HepG2 (cell line): ENCODE results near the gene ZNF189. TPM values are rescaled to one million over a fixed set of nuclear protein-coding genes. Genes with fewer than 3 reads are reported as not detected.

ENCODE experiments used
- DPF2 ChIP-seq: sonication (generic); formaldehyde crosslinking; IDR thresholded peaks from 2 replicates; pipeline ENCODE4 v1.4.0; 2020; ENCODE audit warnings: mild to moderate bottlenecking, low read depth, missing genetic modification reagents, borderline replicate concordance
- HNRNPUL1 ChIP-seq: fragments of 200-400 bp; formaldehyde crosslinking; IDR thresholded peaks from 2 replicates; pipeline ENCODE4 v1.6.1; 2017; ENCODE audit warnings: low read depth, mild to moderate bottlenecking, low read length, moderate library complexity
- MBD4 ChIP-seq: IDR thresholded peaks from 2 replicates; pipeline ENCODE4 v1.6.1; 2012; ENCODE audit warnings: low read length, inconsistent platforms, borderline replicate concordance
- SIN3B ChIP-seq: fragments of 150-350 bp; IDR thresholded peaks from 2 replicates; pipeline ENCODE4 v1.6.1; 2014; ENCODE audit warnings: low read length
- ZNF180 ChIP-seq: sonication (generic); formaldehyde crosslinking; IDR thresholded peaks from 2 replicates; pipeline ENCODE4 v1.4.0; 2020; ENCODE audit warnings: low read depth, missing genetic modification reagents, borderline replicate concordance
- ZNF441 ChIP-seq: sonication (generic); formaldehyde crosslinking; IDR thresholded peaks from 2 replicates; pipeline ENCODE4 v1.7.0; 2021; ENCODE audit warnings: missing genetic modification reagents, borderline replicate concordance
- ZNF614 ChIP-seq: IDR thresholded peaks from 2 replicates; pipeline ENCODE4 v1.6.1; 2018; ENCODE audit warnings: missing biosample characterization, missing genetic modification reagents, inconsistent platforms, borderline replicate concordance
- ZNF619 ChIP-seq: sonication (generic); formaldehyde crosslinking; IDR thresholded peaks from 2 replicates; pipeline ENCODE4 v1.4.0; 2020; ENCODE audit warnings: mild to moderate bottlenecking, missing genetic modification reagents
- ZNF761 ChIP-seq: sonication (generic); formaldehyde crosslinking; conservative IDR thresholded peaks from 2 replicates; pipeline ENCODE4 v1.4.0; 2020; ENCODE audit warnings: mild to moderate bottlenecking, missing genetic modification reagents
- ZNF773 ChIP-seq: sonication (generic); formaldehyde crosslinking; IDR thresholded peaks from 2 replicates; pipeline ENCODE4 v1.4.0; 2020; ENCODE audit warnings: missing genetic modification reagents, borderline replicate concordance
- ZNF777 ChIP-seq: sonication (generic); formaldehyde crosslinking; IDR thresholded peaks from 2 replicates; pipeline ENCODE4 v1.4.0; 2020; ENCODE audit warnings: missing genetic modification reagents
- ZNF878 ChIP-seq: sonication (generic); formaldehyde crosslinking; IDR thresholded peaks from 2 replicates; pipeline ENCODE4 v1.8.1; 2023; ENCODE audit warnings: mild to moderate bottlenecking, missing genetic modification reagents, moderate library complexity
- polyA plus RNA-seq, 8 experiments: library from polyadenylated mRNA; depleted of rRNA in 3 of 8; stranded (reverse) in 7 of 8; unstranded in 1 of 8; fragments of >200 nt; fragmentation: Illumina TruSeq in 4 of 8; extraction: Trizol in 4 of 8; gene quantifications; 2 replicates each; pipeline versions ENCODE4 v1.2.1 to v1.2.3, GENCODE V29; 2011 to 2016; ENCODE audit warnings: low read depth in 4 of 8, missing spikeins in 1 of 8, mixed read lengths in 1 of 8; ENCODE audit not compliant: insufficient read depth in 1 of 8
- total RNA-seq, 5 experiments: library from RNA; depleted of rRNA; stranded (reverse); fragments of >200 nt; fragmentation: Illumina TruSeq; extraction: Trizol; gene quantifications; 2 replicates each; pipeline ENCODE4 v1.2.3, GENCODE V29; 2016; ENCODE audit warnings: low read depth in 1 of 5
- TF ChIP-seq, protein P1 (sequence below): sonication (generic); formaldehyde crosslinking; IDR thresholded peaks from 2 replicates; pipeline ENCODE4 v1.8.0; 2022; ENCODE audit warnings: missing genetic modification reagents, mild to moderate bottlenecking, inconsistent platforms, borderline replicate concordance
- TF ChIP-seq, protein P2 (sequence below): sonication (generic); formaldehyde crosslinking; IDR thresholded peaks from 2 replicates; pipeline ENCODE4 v1.4.0; 2020; ENCODE audit warnings: mild to moderate bottlenecking, missing genetic modification reagents, borderline replicate concordance
- TF ChIP-seq, protein P3 (sequence below): IDR thresholded peaks from 2 replicates; pipeline ENCODE4 v1.6.1; 2016; ENCODE audit warnings: missing compliant biosample characterization, missing genetic modification reagents, borderline replicate concordance
- TF ChIP-seq, protein P4 (sequence below): IDR thresholded peaks from 2 replicates; pipeline ENCODE4 v1.6.1; 2016; ENCODE audit warnings: mild to moderate bottlenecking
- TF ChIP-seq, protein P5 (sequence below): sonication (generic); formaldehyde crosslinking; conservative IDR thresholded peaks from 2 replicates; pipeline ENCODE4 v1.4.0; 2020; ENCODE audit warnings: missing genetic modification reagents

ZNF189 gene
- total and polyA plus RNA-seq, 2 of the 13 experiments (the other 11 are each of a cell fraction or from before 2014, with no cell fraction given), result 8.4 to 50.0 TPM

DNA sequence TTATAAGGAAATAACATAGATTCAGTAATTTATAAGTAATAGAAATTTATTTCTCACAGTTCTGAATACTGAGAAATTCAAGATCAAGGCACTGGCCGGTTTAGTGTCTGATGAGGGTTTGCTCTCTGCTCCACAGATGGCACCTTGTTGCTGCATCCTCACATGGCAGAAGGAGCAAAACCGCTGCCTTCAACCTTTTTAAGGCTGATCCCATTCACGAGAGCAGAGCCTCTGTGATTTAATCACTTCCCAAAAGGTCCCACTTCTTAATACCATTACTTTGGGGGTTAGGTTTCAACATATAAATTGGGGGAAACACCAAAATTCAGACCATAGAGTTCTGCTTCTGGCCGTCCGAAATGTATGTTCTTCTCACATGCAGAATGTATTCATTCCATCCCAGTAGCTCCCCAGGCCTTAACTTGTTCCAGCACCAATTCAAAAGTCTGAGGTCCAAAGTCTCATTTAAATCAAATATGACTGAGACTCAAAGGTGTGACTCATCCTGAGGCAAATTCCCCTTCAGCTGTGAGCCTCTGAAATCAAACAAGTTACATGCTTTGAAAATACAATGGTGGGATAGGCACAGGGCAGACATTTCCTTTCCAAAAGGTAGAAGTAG lies 44.4 kb upstream of the ZNF189 start (continued):
- TF ChIP-seq, protein P1, sequence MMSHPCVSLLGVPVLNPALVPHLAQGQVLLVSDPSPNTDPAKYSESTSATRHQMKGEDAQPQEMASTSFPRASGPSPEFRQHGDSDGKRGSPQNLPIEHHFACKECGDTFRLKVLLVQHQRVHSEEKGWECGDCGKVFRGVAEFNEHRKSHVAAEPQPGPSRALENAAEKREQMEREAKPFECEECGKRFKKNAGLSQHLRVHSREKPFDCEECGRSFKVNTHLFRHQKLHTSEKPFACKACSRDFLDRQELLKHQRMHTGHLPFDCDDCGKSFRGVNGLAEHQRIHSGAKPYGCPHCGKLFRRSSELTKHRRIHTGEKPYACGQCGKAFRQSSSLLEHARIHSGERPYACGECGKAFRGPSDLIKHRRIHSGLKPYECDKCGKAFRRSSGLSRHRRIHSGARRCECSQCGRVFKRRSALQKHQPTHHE (CRISPR knock-in tag), result no peak
- no peak for TF ChIP-seq ZNF619
- TF ChIP-seq, protein P2, sequence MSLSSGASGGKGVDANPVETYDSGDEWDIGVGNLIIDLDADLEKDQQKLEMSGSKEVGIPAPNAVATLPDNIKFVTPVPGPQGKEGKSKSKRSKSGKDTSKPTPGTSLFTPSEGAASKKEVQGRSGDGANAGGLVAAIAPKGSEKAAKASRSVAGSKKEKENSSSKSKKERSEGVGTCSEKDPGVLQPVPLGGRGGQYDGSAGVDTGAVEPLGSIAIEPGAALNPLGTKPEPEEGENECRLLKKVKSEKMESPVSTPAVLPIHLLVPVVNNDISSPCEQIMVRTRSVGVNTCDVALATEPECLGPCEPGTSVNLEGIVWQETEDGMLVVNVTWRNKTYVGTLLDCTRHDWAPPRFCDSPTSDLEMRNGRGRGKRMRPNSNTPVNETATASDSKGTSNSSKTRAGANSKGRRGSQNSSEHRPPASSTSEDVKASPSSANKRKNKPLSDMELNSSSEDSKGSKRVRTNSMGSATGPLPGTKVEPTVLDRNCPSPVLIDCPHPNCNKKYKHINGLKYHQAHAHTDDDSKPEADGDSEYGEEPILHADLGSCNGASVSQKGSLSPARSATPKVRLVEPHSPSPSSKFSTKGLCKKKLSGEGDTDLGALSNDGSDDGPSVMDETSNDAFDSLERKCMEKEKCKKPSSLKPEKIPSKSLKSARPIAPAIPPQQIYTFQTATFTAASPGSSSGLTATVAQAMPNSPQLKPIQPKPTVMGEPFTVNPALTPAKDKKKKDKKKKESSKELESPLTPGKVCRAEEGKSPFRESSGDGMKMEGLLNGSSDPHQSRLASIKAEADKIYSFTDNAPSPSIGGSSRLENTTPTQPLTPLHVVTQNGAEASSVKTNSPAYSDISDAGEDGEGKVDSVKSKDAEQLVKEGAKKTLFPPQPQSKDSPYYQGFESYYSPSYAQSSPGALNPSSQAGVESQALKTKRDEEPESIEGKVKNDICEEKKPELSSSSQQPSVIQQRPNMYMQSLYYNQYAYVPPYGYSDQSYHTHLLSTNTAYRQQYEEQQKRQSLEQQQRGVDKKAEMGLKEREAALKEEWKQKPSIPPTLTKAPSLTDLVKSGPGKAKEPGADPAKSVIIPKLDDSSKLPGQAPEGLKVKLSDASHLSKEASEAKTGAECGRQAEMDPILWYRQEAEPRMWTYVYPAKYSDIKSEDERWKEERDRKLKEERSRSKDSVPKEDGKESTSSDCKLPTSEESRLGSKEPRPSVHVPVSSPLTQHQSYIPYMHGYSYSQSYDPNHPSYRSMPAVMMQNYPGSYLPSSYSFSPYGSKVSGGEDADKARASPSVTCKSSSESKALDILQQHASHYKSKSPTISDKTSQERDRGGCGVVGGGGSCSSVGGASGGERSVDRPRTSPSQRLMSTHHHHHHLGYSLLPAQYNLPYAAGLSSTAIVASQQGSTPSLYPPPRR (CRISPR knock-in tag), result peak; percentile 48; the same call in 1 of the 2 replicates
- TF ChIP-seq ZNF773 (CRISPR knock-in tag), result no peak
- TF ChIP-seq, protein P3, sequence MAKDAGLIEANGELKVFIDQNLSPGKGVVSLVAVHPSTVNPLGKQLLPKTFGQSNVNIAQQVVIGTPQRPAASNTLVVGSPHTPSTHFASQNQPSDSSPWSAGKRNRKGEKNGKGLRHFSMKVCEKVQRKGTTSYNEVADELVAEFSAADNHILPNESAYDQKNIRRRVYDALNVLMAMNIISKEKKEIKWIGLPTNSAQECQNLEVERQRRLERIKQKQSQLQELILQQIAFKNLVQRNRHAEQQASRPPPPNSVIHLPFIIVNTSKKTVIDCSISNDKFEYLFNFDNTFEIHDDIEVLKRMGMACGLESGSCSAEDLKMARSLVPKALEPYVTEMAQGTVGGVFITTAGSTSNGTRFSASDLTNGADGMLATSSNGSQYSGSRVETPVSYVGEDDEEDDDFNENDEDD (CRISPR knock-in tag), result peak; percentile 39; the same call in 1 of the 2 replicates
- TF ChIP-seq, protein P4, sequence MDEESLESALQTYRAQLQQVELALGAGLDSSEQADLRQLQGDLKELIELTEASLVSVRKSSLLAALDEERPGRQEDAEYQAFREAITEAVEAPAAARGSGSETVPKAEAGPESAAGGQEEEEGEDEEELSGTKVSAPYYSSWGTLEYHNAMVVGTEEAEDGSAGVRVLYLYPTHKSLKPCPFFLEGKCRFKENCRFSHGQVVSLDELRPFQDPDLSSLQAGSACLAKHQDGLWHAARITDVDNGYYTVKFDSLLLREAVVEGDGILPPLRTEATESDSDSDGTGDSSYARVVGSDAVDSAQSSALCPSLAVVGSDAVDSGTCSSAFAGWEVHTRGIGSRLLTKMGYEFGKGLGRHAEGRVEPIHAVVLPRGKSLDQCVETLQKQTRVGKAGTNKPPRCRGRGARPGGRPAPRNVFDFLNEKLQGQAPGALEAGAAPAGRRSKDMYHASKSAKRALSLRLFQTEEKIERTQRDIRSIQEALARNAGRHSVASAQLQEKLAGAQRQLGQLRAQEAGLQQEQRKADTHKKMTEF (CRISPR knock-in tag), result peak; percentile 64
- TF ChIP-seq MBD4, result peak; percentile 62; the same call in 1 of the 2 replicates
- TF ChIP-seq, protein P5, sequence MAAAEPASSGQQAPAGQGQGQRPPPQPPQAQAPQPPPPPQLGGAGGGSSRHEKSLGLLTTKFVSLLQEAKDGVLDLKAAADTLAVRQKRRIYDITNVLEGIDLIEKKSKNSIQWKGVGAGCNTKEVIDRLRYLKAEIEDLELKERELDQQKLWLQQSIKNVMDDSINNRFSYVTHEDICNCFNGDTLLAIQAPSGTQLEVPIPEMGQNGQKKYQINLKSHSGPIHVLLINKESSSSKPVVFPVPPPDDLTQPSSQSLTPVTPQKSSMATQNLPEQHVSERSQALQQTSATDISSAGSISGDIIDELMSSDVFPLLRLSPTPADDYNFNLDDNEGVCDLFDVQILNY (CRISPR knock-in tag), result no peak
- peak; percentile 82; the same call in 1 of the 2 replicates for TF ChIP-seq ZNF614 (CRISPR knock-in tag)
- peak; percentile 90; the same call in 1 of the 2 replicates for TF ChIP-seq DPF2 (CRISPR knock-in tag)
- 0 out of 2 replicates have a peak, but pooled peaks have one; percentile 55 for TF ChIP-seq ZNF441 (CRISPR knock-in tag)
- no peak for TF ChIP-seq ZNF761 (CRISPR knock-in tag)
- no peak for TF ChIP-seq ZNF180 (CRISPR knock-in tag)
- no peak for TF ChIP-seq HNRNPUL1
- no peak for TF ChIP-seq SIN3B
- TF ChIP-seq ZNF777 (CRISPR knock-in tag), result no peak
- 0 out of 2 replicates have a peak, but pooled peaks have one; percentile 20 for TF ChIP-seq ZNF878 (CRISPR knock-in tag)
